OCI-LY1 (cell line): ENCODE data around the gene NUP50.

Source experiments
- CTCF ChIP-seq: fragments of 200-600 bp; sonication (generic), shearing (Covaris generic); IDR thresholded peaks from 2 replicates; pipeline ENCODE4 v1.5.1; 2017; ENCODE audit warnings: mild to moderate bottlenecking, antibody characterized with exemption, low read length, moderate library complexity, mixed read lengths
- EZH2 ChIP-seq: fragments of 200-600 bp; sonication (generic), shearing (Covaris generic); IDR thresholded peaks from 2 replicates; pipeline ENCODE4 v1.8.0; 2017; ENCODE audit warnings: borderline replicate concordance, mixed run types, mild to moderate bottlenecking, antibody characterized with exemption, low read length, moderate library complexity, mixed read lengths

GRCh38 chr22:45204819-45205218 is 41.1 kb downstream of the NUP50 start:
- no peak for TF ChIP-seq EZH2
- TF ChIP-seq CTCF = no peak
